IPS-18c (cell line): ENCODE measurements around the gene PAFAH1B1.
"Not testable (repeated sequence)": the region's sequence is repeated elsewhere in the genome, so short reads cannot be mapped to it uniquely, and the experiment has no call there.

ENCODE experiments used
- H3K4me3 ChIP-seq: 2 replicates; pipeline ENCODE4 v1.7.0; 2013; ENCODE audit warnings: low read depth, mild to moderate bottlenecking, low read length, moderate library complexity; ENCODE audit not compliant: insufficient read depth
- H3K9me3 ChIP-seq: one replicate; pipeline ENCODE4 v1.6.1; 2013; ENCODE audit warnings: mild to moderate bottlenecking, low read length, moderate library complexity; ENCODE audit not compliant: control insufficient read depth, insufficient read depth

PAFAH1B1 gene

GRCh38 chr17:2622721-2623301, 29.4 kb downstream of the PAFAH1B1 start:
- not testable (repeated sequence) for H3K4me3 ChIP-seq
- peaks cover 11% of the 10 kb centered on the region for H3K9me3 ChIP-seq

GRCh38 chr17:2624292-2624731, 30.9 kb downstream of the PAFAH1B1 start:
- peaks cover 11% of the 10 kb centered on the region for H3K9me3 ChIP-seq
- H3K4me3 ChIP-seq, result no peak overlapping the region

DNA sequence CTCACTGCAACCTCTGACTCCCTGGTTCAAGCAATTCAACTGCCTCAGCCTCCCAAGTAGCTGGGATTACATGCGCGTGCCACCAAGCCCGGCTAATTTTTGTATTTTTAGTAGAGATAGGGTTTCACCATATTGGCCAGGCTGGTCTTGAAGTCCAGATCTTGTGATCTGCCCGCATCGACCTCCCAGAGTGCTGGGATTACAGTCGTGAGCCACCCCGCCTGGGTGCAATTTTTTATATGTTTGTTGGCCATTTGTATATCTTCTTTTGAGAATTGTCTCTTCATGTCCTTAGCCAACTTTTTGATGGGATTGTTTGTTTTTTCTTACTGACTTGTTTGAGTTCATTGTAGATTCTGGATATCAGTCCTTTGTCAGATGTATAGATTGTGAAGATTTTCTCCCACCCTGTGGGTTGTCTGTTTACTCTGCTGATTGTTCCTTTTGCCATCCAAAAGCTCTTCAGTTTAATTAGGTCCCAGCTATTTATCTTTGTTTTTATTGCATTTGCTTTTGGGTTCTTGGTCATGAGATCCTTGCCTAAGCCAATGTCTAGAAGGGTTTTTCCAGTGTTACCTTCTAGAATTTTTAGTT, 33.3 kb downstream of the PAFAH1B1 start:
- not testable (repeated sequence) for H3K9me3 ChIP-seq

GRCh38 chr17:2628922-2629321, 35.5 kb downstream of the PAFAH1B1 start:
- H3K9me3 ChIP-seq, result not testable (repeated sequence)

More for the DNA sequence above, 33.3 kb downstream of the PAFAH1B1 start:
- H3K4me3 ChIP-seq, result not testable (repeated sequence)

DNA sequence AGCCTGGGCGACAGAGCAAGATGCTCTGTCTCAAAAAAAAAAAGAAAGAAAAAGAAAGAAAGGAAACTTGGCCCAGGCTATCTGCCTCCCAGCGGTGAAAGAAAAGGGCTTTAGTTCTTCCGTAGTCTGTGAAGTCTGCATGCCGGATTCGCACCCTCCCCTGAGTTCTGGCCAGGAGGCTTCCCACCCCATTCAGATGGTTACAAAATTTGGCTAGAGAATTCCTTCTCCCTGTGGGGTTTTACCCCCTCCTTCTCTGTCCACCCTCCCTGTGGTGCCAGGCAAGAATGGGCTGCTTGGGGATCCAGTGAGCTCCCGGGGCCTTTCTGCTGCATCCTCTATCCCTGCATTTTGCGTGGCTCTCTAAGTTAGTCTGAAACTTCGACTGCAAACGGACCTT, 37.8 kb downstream of the PAFAH1B1 start:
- H3K4me3 ChIP-seq, result no peak overlapping the region
- no peaks in the 10 kb centered on the region for H3K9me3 ChIP-seq

More at GRCh38 chr17:2628922-2629321, 35.5 kb downstream of the PAFAH1B1 start:
- not testable (repeated sequence) for H3K4me3 ChIP-seq

- Histone ChIP-seq H3K4me3 (no peak overlapping the region), H3K9me3 (no peaks in the 10 kb centered on the region)
Observed at GRCh38 chr17:2634361-2634960, 41.0 kb downstream of the PAFAH1B1 start.

GRCh38 chr17:2635241-2635640, 41.8 kb downstream of the PAFAH1B1 start:
- H3K4me3 ChIP-seq, result no peak overlapping the region
- no peaks in the 10 kb centered on the region for H3K9me3 ChIP-seq

DNA sequence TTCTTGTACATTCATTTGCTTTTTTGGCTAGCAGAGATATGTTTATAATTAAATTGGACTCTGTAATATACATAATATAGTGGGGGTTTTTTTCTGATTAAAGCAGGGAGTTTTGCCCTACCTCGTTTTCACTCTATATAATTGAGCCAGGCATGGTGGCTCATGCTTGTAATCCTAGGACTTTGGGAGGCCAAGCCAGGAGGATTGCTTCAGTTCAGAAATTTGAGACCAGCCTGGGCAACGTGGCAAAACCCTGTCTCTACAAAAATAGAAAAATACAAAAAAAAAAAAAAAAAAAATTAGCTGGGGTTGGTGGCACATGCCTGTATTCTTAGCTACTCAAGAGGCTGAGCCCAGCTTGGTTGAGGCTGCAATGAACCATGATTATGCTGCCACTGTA, 42.2 kb downstream of the PAFAH1B1 start:
- Histone ChIP-seq H3K9me3 (no peaks in the 10 kb centered on the region), H3K4me3 (no peak overlapping the region)

- Histone ChIP-seq H3K4me3 (no peak overlapping the region), H3K9me3 (no peaks in the 10 kb centered on the region)
Observed at GRCh38 chr17:2636169-2636930, 42.9 kb downstream of the PAFAH1B1 start.

- H3K9me3 ChIP-seq, result no peaks in the 10 kb centered on the region
- no peak overlapping the region for H3K4me3 ChIP-seq
Observed at GRCh38 chr17:2637422-2637821, 44.0 kb downstream of the PAFAH1B1 start.

- Histone ChIP-seq H3K9me3 (no peaks in the 10 kb centered on the region), H3K4me3 (no peak overlapping the region)
Observed at GRCh38 chr17:2644971-2645370, 51.5 kb downstream of the PAFAH1B1 start.

GRCh38 chr17:2647957-2648356, 54.5 kb downstream of the PAFAH1B1 start:
- Histone ChIP-seq H3K9me3 (no peaks in the 10 kb centered on the region), H3K4me3 (no peak overlapping the region)

DNA sequence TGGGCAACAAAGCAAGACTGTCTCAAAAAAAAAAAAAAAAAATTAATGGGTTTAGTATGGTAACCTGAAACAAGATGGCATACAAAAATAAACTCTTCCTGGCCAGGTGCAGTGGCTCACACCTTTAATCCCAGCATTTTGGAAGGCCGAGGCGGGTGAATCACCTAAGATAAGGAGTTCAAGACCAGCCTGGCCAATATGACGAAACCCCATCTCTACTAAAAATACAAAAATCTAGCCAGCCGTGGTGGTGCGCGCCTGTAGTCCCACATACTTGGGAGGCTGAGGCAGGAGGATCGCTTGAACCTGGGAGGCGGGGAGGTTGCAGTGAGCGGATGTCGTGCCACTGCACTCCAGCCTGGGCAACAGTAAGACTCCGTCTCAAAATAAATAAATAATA, 55.7 kb downstream of the PAFAH1B1 start:
- no peak overlapping the region for H3K4me3 ChIP-seq
- H3K9me3 ChIP-seq, result no peaks in the 10 kb centered on the region

DNA sequence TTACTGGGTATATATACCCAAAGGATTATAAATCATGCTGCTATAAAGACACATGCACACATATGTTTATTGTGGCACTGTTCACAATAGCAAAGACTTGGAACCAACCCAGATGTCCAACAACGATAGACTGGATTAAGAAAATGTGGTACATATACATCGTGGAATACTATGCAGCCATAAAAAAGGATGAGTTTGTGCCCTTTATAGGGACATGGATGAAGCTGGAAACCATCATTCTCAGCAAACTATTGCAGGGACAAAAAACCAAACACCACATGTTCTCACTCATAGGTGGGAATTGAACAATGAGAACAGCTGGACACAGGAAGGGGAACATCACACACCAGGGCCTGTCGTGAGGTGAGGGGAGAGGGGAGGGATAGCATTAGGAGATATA, 59.5 kb downstream of the PAFAH1B1 start:
- H3K9me3 ChIP-seq, H3K4me3 ChIP-seq: not testable (repeated sequence)

DNA sequence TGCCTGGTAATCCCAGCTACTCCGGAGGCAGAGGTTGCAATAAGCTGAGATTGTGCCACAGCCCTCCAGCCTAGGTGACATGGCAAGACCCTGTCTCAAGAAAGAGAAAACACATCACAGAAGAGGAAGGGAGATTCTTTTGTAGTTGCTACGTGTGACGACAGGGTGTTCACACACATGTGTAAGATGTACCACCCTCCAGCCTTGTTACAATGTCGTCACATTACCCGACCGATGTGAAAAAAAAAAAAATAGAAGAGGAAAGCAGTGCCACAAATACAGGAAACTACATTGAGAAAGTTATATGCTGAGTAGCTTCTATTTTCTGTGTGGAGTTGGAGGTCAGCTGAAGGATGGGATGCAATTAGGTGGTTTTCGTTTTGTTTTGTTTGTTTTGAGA, 62.1 kb downstream of the PAFAH1B1 start:
- no peaks in the 10 kb centered on the region for H3K9me3 ChIP-seq
- H3K4me3 ChIP-seq, result no peak overlapping the region

DNA sequence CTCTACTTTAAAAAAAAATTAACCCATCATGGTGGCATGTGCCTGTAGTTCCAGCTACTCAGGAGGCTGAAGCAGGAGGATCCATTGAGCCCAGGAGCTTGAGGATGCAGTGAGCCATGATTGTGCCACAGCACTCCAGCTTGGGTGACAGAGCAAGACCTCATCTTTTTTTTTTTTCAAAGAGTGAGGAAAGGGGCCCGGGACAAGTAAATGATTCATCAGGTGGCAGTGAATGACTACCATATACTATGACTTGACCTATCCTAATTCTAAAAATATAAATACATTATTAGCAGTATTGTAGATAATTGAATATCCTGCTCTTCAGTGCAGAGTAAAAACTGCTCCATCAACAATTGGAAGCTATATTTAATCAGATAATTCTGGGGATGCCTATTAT, 62.8 kb downstream of the PAFAH1B1 start:
- H3K4me3 ChIP-seq, result no peak overlapping the region

DNA sequence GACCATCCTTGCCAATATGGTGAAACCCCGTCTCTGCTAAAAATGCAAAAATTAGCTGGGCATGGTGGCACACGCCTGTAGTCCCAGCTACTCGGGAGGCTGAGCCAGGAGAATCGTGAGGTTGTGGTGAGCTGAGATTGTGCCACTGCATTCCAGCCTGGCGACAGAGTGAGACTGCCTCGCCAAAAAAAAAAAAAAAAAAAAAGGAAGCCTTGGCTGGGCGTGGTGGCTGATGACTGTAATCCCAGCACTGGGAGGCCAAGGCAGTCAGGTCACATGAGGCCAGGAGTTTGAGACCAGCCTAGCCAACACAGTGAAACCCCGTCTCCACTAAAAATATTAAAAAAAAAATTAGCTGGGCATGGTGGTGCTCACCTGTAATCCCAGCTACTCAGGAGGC, 65.9 kb downstream of the PAFAH1B1 start:
- H3K9me3 ChIP-seq, H3K4me3 ChIP-seq: not testable (repeated sequence)

More for the DNA sequence above, 62.8 kb downstream of the PAFAH1B1 start:
- H3K9me3 ChIP-seq, result no peaks in the 10 kb centered on the region

DNA sequence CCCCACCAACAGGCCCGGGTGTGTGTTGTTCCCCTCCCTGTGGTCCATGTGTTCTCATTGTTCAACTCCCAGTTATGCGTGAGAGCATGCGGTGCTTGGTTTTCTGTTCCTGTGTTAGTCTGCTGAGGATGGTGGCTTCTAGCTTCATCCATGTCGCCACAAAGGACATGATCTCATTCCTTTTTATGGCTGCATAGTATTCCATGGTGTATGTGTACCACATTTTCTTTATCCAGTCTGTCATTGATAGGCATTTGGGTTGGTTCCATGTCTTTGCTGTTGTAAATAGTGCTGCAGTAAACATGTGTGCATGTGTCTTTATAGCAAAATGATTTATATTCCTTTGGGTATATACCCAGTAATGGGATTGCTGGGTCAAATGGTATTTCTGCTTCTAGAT, 67.0 kb downstream of the PAFAH1B1 start:
- H3K4me3 ChIP-seq, result not testable (repeated sequence)

More for the DNA sequence above, 67.0 kb downstream of the PAFAH1B1 start:
- not testable (repeated sequence) for H3K9me3 ChIP-seq
